HG03342 (cell line): ENCODE results near the gene CCDC57.
"Not testable (repeated sequence)": the region's sequence is repeated elsewhere in the genome, so short reads cannot be mapped to it uniquely, and the experiment has no call there.

Experiments used
- ATAC-seq: cut with Tn5 transposase; IDR thresholded peaks from one replicate; pipeline ENCODE4 v1.9.1; 2021; ENCODE audit warnings: mild to moderate bottlenecking, moderate library complexity; ENCODE audit not compliant: unreplicated experiment

The CCDC57 gene

DNA sequence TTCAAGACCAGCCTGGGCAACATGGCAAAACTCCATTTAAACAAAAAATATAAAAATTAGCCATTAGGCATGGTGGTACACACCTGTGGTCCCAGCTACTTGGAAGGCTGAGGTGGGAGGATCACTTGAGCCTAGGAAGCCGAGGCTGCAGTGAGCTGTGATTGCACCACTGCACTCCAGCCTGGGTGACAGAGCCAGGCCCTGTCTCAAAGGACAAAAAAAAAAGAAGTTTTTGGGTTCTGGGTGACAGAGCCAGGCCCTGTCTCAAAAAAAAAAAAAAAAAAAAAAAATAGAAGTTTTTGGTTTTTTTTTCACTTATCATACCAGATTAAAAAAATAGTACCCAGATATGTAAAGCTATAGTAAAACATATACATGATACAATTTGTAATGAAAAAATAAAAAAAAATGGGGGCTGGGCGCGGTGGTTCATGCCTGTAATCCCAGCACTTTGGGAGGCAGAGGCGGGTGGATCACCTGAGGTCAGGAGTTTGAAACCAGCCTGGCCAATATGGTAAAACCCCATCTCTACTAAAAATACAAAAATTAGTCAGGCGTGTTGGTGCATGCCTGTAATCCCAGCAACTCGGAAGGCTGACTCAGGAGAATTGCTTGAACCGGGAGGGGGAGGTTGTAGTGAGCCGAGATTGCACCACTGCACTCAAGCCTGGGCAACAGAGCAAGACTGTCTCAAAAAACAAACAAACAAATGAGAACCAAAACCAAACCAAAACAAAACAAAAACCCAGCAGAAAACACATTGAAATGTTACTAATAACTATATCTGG is 79.3 kb downstream of the CCDC57 start:
- not testable (repeated sequence) for ATAC-seq

DNA sequence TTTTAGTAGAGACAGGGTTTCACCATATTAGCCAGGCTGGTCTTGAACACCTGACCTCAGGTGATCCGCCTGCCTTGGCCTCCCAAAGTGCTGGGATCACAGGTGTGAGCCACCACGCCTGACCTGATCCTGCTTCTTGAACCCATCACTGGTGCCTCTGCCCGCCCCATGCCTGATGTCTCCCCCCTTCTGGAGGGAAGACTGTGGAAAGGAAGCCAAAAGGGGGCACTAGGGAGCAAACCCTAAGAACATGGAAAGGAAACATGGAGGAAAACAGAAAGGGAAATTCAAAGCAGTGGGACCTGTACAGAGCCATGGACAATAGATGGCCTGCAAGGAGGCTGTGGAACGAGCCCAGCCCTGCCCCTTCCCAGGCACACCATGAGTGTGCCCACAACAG is 83.5 kb downstream of the CCDC57 start:
- ATAC-seq = no peak

- ATAC-seq = no peak
Observed at GRCh38 chr17:82128287-82128686, 84.4 kb downstream of the CCDC57 start.

DNA sequence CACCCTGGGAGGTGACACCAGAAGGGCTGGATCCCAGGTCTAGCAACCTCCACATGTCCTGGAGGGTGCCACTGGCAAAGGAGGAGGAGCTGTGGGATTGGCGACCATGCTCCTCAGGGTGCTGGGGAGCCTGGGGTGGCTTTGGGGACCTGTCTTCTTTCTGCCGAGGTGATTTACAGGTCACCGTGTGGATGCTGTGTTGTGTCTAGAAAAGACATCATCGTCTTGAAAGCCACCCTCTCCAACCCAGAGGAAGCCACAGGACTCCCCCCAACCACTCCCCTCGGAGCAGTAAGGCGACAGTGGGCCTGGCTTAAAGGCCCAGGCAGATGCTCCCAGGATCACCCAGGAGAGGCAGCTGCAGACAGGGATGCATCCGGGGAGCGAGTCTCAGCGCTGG is 84.9 kb downstream of the CCDC57 start:
- no peak for ATAC-seq

DNA sequence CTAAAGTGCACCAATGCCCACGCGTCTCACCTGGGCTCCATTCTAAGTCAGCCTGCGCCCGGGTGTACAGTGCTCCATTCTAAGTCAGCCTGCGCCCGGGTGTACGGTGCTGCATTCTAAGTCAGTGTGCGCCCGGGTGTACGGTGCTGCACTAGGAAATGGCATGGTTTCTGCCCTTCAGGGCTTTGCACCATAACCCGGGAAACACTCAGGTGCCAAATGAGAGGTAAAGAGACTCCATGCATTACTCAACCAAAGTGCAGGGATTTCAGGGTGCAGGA is 85.4 kb downstream of the CCDC57 start:
- no peak for ATAC-seq

- ATAC-seq = no peak
Observed at GRCh38 chr17:82126556-82127314, 85.9 kb downstream of the CCDC57 start.

- ATAC-seq = no peak
Observed at GRCh38 chr17:82124101-82124500, 88.5 kb downstream of the CCDC57 start.

- ATAC-seq = no peak
Observed at GRCh38 chr17:82121660-82122629, 90.7 kb downstream of the CCDC57 start.

GRCh38 chr17:82121246-82121645 is 91.4 kb downstream of the CCDC57 start:
- no peak for ATAC-seq

GRCh38 chr17:82120148-82120547 is 92.5 kb downstream of the CCDC57 start:
- ATAC-seq = no peak

- no peak for ATAC-seq
Observed at GRCh38 chr17:82118815-82119380, 93.7 kb downstream of the CCDC57 start.

DNA sequence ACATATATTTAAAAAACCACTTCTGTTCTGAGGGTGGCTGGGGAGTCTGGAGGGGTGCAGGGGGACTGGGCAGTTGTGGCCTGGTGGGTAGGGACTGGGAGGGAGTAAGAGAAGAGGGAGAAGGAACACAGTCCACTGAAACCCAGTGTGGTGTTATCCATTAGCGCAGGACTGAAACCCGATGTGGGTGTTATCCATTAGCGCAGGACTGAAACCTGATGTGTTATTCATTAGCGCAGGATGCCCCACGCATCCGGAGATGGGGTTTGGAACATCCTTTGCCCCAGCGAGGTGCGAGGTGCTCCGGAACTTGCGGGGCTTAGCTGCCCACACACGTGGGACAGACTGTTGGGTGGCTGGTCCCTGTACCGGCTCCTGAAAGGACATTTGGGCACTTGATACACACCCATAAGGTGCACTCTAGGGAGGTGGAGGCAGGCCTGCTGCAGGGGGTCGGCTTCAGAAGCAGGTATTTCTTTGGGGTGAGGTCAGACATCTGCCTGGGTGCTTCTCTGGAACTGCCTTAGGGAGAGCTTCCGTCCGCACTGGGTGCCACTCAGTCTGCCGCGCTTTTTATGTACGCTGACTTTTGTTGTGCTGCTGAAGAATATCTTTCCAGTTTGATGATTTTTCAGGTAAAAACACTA is 94.4 kb downstream of the CCDC57 start:
- no peak for ATAC-seq

- no peak for ATAC-seq
Observed at GRCh38 chr17:82117139-82118090, 95.2 kb downstream of the CCDC57 start.

GRCh38 chr17:82116246-82116645 is 96.4 kb downstream of the CCDC57 start:
- no peak for ATAC-seq

- no peak for ATAC-seq
Observed at GRCh38 chr17:82114872-82115271, 97.8 kb downstream of the CCDC57 start.

DNA sequence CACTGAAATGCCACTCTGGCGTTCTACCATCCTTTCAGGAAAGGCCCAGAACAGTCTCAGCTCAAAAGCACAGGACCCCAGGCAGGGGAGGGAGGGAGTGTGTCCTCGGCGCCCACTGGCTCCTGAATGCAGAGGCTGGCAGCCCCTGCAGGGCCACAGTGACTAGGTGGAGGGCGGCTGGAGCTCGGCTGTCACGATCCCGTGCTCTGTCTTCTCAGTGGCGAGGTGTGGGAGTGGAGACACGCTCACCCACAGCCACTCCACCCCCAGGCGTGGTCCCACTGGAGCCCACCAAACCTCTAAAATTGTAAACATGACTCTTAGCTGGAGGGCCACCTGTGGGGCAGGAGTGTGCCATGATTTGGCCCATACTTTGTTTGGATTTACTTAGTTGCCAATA is 98.2 kb downstream of the CCDC57 start:
- ATAC-seq = no peak

DNA sequence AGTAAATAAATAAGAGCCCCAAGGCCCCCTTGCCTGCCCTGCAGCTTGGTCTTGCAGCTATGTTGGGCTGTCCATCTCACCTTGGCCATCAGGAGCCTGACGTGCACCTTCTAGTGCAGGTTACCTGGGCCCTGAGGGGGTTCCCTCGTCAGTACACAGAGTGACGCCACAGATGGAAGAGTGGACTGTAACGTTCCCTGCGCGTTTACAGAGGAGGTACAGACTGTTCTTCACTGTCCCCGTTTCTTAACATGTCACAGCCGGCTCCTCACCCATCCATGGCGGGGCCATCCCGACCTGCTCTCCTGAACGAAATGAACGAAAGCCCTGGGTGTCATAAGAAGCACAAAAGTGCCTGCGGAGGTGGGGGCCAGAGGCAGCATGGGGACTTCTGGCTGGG is 98.7 kb downstream of the CCDC57 start:
- no peak for ATAC-seq

- no peak for ATAC-seq
Observed at GRCh38 chr17:82113422-82113821, 99.2 kb downstream of the CCDC57 start.

DNA sequence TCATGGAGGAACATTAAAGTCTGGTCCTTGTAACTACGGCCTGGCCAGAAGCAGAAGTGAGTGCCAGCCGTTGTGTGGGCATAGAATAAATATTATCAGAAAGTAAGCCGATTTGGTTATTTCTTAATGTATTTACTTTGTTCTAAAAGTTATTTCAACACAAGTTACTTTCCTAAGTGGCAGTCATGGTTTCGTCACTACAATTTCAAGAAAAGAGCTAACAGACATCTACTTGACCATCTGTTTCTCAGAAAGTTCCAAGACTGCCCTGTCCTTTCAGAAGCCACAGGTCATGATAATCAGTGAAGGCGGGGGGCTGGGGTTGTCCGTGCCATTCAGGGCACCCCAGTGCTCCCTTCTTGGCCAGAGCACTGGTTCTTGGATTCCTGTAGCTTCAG is 99.7 kb downstream of the CCDC57 start:
- no peak for ATAC-seq
